ENCODE data around the gene KLHL29.

- TF ChIP-seq POLR2A (IDR thresholded peaks at IDR 0.05), result no peak
- TF ChIP-seq CTCF (IDR thresholded peaks at IDR 0.05), result no peak
Observed at GRCh38 chr2:23557455-23557854, 172.5 kb downstream of the KLHL29 start.
